ENCODE measurements around the gene GAS5.

DNA sequence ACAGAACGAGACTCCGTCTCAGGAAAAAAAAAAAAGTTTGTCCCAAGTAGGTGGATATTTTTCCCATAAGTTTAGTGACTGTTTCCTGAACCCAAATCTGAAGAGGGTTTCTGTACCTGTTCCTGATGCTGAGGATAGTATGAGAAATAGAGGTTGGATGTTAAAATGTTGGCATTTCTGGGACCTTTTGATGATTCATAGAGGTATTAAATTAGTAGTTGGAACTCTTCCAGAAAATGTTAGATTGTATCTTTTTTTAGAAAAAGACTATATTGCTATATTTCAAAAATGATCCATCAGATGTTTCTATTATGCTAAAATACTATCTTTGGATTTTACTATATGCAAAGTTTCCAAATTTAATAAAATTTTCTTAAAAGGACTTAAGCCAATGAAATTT is 40.2 kb downstream of the GAS5 start:
- TF ChIP-seq MYC (IDR thresholded peaks at IDR 0.05; ENCODE audit: low read depth, low read length) = no peak
- no peak for TF ChIP-seq MYC (CRISPR knock-in tag; IDR thresholded peaks at IDR 0.05; ENCODE audit: borderline replicate concordance, low read depth)
- TF ChIP-seq, protein P1, sequence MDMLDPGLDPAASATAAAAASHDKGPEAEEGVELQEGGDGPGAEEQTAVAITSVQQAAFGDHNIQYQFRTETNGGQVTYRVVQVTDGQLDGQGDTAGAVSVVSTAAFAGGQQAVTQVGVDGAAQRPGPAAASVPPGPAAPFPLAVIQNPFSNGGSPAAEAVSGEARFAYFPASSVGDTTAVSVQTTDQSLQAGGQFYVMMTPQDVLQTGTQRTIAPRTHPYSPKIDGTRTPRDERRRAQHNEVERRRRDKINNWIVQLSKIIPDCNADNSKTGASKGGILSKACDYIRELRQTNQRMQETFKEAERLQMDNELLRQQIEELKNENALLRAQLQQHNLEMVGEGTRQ (CRISPR knock-in tag; IDR thresholded peaks at IDR 0.05) = no peak
- TF ChIP-seq POLR2AphosphoS2 (IDR thresholded peaks at IDR 0.05; ENCODE audit: low read length) = no peak
